ENCODE data around the gene TRAPPC2. TPM values are rescaled to one million over a fixed set of nuclear protein-coding genes. Genes with fewer than 3 reads are reported as not detected.

The TRAPPC2 gene
- total RNA-seq, 3 donors from 2014 or later = 8.2 to 25.3 (median 21.0) TPM

GRCh38 chrX:13755254-13755653, 20.8 kb upstream of the TRAPPC2 start:
- no peak for TF ChIP-seq POLR2A (IDR thresholded peaks at IDR 0.05)
- no peak for TF ChIP-seq POLR2AphosphoS5 (IDR thresholded peaks at IDR 0.05)
- no peak for TF ChIP-seq CTCF (IDR thresholded peaks at IDR 0.05)

GRCh38 chrX:13754765-13755164, 20.3 kb upstream of the TRAPPC2 start:
- no peak for DNase-seq (ENCODE audit: low spot score in 2 of 2)
- intact Hi-C loops (cut with DNase I; ENCODE audit: low total_unique reads) = loop anchor here (10.0 kb wide), 1 partner anchor 280 kb away; no protein-coding TSS in a partner anchor
- no peaks in the 10 kb centered on the region for H3K36me3 ChIP-seq

More at GRCh38 chrX:13755254-13755653, 20.8 kb upstream of the TRAPPC2 start:
- intact Hi-C loops (cut with DNase I; ENCODE audit: low total_unique reads) = loop anchor here (10.0 kb wide), 1 partner anchor 280 kb away; no protein-coding TSS in a partner anchor
- H3K36me3 ChIP-seq = no peaks in the 10 kb centered on the region
- no peak overlapping the region for H3K4me3 ChIP-seq
- DNase-seq (ENCODE audit: low spot score in 2 of 2) = no peak
- H3K27ac ChIP-seq = no peak overlapping the region
- H3K9me3 ChIP-seq = no peaks in the 10 kb centered on the region
- no peaks in the 10 kb centered on the region for H3K27me3 ChIP-seq
- H3K4me1 ChIP-seq = no peaks in the 10 kb centered on the region

GRCh38 chrX:13752646-13753045, 18.2 kb upstream of the TRAPPC2 start:
- Histone ChIP-seq H3K4me3 (no peak overlapping the region), H3K27ac (peak overlapping the region; percentile 20 to 44), H3K4me1 (no peaks in the 10 kb centered on the region), H3K9me3 (no peaks in the 10 kb centered on the region), H3K27me3 (no peaks in the 10 kb centered on the region), H3K36me3 (no peaks in the 10 kb centered on the region)
- no peak for TF ChIP-seq POLR2AphosphoS5 (IDR thresholded peaks at IDR 0.05)
- TF ChIP-seq POLR2A (IDR thresholded peaks at IDR 0.05) = no peak
- intact Hi-C loops (cut with DNase I; ENCODE audit: low total_unique reads) = loop anchor here (10.0 kb wide), 1 partner anchor 282 kb away; no protein-coding TSS in a partner anchor
- DNase-seq (ENCODE audit: low spot score in 2 of 2) = no peak

More at GRCh38 chrX:13754765-13755164, 20.3 kb upstream of the TRAPPC2 start:
- Histone ChIP-seq H3K27ac (no peak overlapping the region), H3K4me3 (no peak overlapping the region), H3K4me1 (no peaks in the 10 kb centered on the region), H3K9me3 (no peaks in the 10 kb centered on the region), H3K27me3 (no peaks in the 10 kb centered on the region)
- no peak for TF ChIP-seq CTCF (IDR thresholded peaks at IDR 0.05)
- no peak for TF ChIP-seq POLR2A (IDR thresholded peaks at IDR 0.05)
- TF ChIP-seq POLR2AphosphoS5 (IDR thresholded peaks at IDR 0.05) = no peak

GRCh38 chrX:13752141-13752540, 17.7 kb upstream of the TRAPPC2 start:
- H3K9me3 ChIP-seq = no peaks in the 10 kb centered on the region
- no peaks in the 10 kb centered on the region for H3K36me3 ChIP-seq
- no peak for DNase-seq (ENCODE audit: low spot score in 2 of 2)
- H3K4me3 ChIP-seq = no peak overlapping the region
- no peaks in the 10 kb centered on the region for H3K4me1 ChIP-seq
- intact Hi-C loops (cut with DNase I; ENCODE audit: low total_unique reads) = loop anchor here (10.0 kb wide), 1 partner anchor 283 kb away; no protein-coding TSS in a partner anchor
- no peak for TF ChIP-seq POLR2AphosphoS5 (IDR thresholded peaks at IDR 0.05)
- TF ChIP-seq CTCF (IDR thresholded peaks at IDR 0.05) = no peak
- no peak for TF ChIP-seq POLR2A (IDR thresholded peaks at IDR 0.05)
- H3K27me3 ChIP-seq = no peaks in the 10 kb centered on the region
- peak overlapping the region in 1 of 2 donors; percentile 1 for H3K27ac ChIP-seq

GRCh38 chrX:13750812-13751211, 16.4 kb upstream of the TRAPPC2 start:
- H3K36me3 ChIP-seq = no peaks in the 10 kb centered on the region
- H3K4me1 ChIP-seq = no peaks in the 10 kb centered on the region
- H3K9me3 ChIP-seq = no peaks in the 10 kb centered on the region
- intact Hi-C loops (cut with DNase I; ENCODE audit: low total_unique reads) = loop anchor here (10.0 kb wide), 1 partner anchor 284 kb away; no protein-coding TSS in a partner anchor
- H3K27me3 ChIP-seq = no peaks in the 10 kb centered on the region
- H3K4me3 ChIP-seq = no peak overlapping the region
- H3K27ac ChIP-seq = no peak overlapping the region
- no peak for DNase-seq (ENCODE audit: low spot score in 2 of 2)
- TF ChIP-seq POLR2AphosphoS5 (IDR thresholded peaks at IDR 0.05) (no peak), POLR2A (IDR thresholded peaks at IDR 0.05) (no peak), CTCF (IDR thresholded peaks at IDR 0.05) (no peak)
